ENCODE data around the gene SLC25A13. TPM values are rescaled to one million over a fixed set of nuclear protein-coding genes. Genes with fewer than 3 reads are reported as not detected.

SLC25A13 gene
- total RNA-seq, 4 donors from 2014 or later, result 24.2 to 51.1 (median 24.7) TPM

DNA sequence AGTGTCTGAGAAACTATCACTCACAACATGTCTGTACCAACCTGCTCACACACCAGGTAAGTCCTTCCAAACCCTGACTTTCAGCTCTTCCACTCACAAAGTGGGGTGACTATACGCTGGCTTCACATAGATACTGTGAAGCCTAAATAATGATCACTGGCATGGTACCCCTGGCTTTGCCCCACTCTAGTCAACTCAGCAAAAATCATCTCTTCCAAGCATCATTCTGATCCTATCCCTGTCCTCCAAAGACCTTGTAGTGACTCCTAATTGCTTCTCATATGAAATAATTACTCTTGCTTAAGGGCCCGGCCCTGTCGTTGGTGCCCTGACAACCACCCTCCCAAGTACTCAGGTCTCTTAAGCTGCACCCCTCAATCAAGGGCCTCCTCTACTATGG, 97.8 kb downstream of the SLC25A13 start:
- no peak for ATAC-seq (ENCODE audit: low FRiP score)
- no peak for DNase-seq (ENCODE audit: low spot score)
- no peak for TF ChIP-seq CTCF (IDR thresholded peaks at IDR 0.05)

DNA sequence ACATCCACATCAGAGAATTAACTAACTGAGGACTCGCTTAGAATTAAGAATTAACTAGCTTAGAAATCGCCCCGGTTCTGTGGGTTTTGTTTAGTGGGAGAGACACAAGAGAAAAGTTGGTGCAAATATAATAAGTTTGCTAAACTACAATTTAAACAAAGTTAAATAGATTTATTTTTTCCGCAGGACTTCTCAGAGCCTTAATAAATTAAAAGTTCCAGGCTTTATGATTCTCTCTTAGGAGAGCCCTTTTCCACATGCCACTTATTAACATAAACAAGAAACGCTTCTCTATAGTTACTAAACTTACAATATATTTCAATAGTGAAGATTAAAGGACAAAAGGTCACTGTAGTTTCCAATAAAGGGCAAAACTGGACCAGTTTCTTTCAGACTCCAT, 100.0 kb downstream of the SLC25A13 start:
- no peak for TF ChIP-seq CTCF (IDR thresholded peaks at IDR 0.05)
- ATAC-seq (ENCODE audit: low FRiP score), result no peak
- no peak for DNase-seq (ENCODE audit: low spot score)

- DNase-seq (ENCODE audit: low spot score), result no peak
- no peak for TF ChIP-seq CTCF (IDR thresholded peaks at IDR 0.05)
- ATAC-seq (ENCODE audit: low FRiP score), result peak; percentile 68
Observed at GRCh38 chr7:96219378-96220130, 102.3 kb downstream of the SLC25A13 start.

DNA sequence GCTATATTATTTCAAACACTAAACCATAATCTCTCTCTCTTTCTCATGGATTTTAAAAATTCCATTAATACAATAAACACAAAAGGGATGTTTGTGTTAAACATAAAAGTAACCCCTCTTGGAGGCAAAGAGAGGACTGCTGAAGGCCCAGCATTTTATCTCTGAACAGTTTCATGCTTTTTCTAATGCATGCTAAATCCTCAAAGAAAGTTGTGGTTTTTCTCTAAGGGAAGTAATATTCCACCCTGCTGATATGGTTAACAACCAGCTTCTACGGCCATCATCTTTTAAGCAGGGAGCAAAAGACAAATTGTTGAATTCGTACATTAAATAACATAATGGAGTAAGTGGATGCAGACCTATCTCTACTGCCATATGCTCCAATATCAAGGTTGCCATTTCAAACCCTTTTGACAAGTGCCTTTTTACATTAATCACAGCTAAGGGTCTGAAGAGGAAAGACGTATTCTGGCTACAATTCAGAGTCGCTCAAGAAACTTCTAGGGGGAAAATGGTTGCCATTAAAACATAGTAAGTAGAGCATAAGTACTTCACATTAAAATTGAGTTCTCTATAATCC, 103.1 kb downstream of the SLC25A13 start:
- no peak for TF ChIP-seq CTCF (IDR thresholded peaks at IDR 0.05)
- no peak for ATAC-seq (ENCODE audit: low FRiP score)
- DNase-seq (ENCODE audit: low spot score), result no peak

GRCh38 chr7:96217147-96217546, 104.8 kb downstream of the SLC25A13 start:
- DNase-seq (ENCODE audit: low spot score), result no peak
- no peak for ATAC-seq (ENCODE audit: low FRiP score)
- TF ChIP-seq CTCF (IDR thresholded peaks at IDR 0.05), result no peak

- ATAC-seq (ENCODE audit: low FRiP score), result no peak
- no peak for TF ChIP-seq CTCF (IDR thresholded peaks at IDR 0.05)
Observed at GRCh38 chr7:96216373-96216772, 105.5 kb downstream of the SLC25A13 start.

GRCh38 chr7:96212474-96212873, 109.4 kb downstream of the SLC25A13 start:
- no peak for ATAC-seq (ENCODE audit: low FRiP score)
- no peak for DNase-seq (ENCODE audit: low spot score)
- TF ChIP-seq CTCF (IDR thresholded peaks at IDR 0.05), result no peak

More at GRCh38 chr7:96216373-96216772, 105.5 kb downstream of the SLC25A13 start:
- no peak for DNase-seq (ENCODE audit: low spot score)

Data from omental fat pad (tissue), 4 donors.